Neural crest cell (in vitro differentiated cells): ENCODE data around the gene GBP5. TPM values are rescaled to one million over a fixed set of nuclear protein-coding genes. Genes with fewer than 3 reads are reported as not detected.

Experiments
- DNase-seq: peaks from one replicate; pipeline ENCODE4 v3.0.0; 2021; ENCODE audit warnings: low read depth, mixed read lengths, low spot score
- H3K27ac Mint-ChIP-seq: one replicate; pipeline ENCODE4 v1.8.0; 2021; ENCODE audit warnings: mild to moderate bottlenecking, mixed read lengths; ENCODE audit not compliant: unreplicated experiment
- H3K27me3 Mint-ChIP-seq: 2 replicates; pipeline ENCODE4 v1.8.0; 2021; ENCODE audit warnings: low read depth, mild to moderate bottlenecking, mixed read lengths
- H3K36me3 Mint-ChIP-seq: 2 replicates; pipeline ENCODE4 v1.8.0; 2021; ENCODE audit warnings: low read depth, mild to moderate bottlenecking, mixed read lengths
- H3K4me1 Mint-ChIP-seq: 2 replicates; pipeline ENCODE4 v1.8.0; 2021; ENCODE audit warnings: mixed read lengths
- H3K4me3 Mint-ChIP-seq: one replicate; pipeline ENCODE4 v1.8.0; 2021; ENCODE audit warnings: mild to moderate bottlenecking, mixed read lengths
- H3K9me3 Mint-ChIP-seq: 2 replicates; pipeline ENCODE4 v1.8.0; 2021; ENCODE audit warnings: mixed read lengths
- CTCF ChIP-seq: fragments of 200-600 bp; sonication (generic); conservative IDR thresholded peaks from 2 replicates; pipeline ENCODE4 v1.5.0; 2021; ENCODE audit warnings: antibody characterized with exemption, mild to moderate bottlenecking
- total RNA-seq: library from RNA; stranded (reverse); gene quantifications from 2 replicates; pipeline ENCODE4 v1.2.1, GENCODE V29; 2021

The GBP5 gene
- total RNA-seq, 1 donor from 2014 or later, result not detected

GRCh38 chr1:89243046-89243445 is 29.6 kb downstream of the GBP5 start:
- H3K4me1 Mint-ChIP-seq, result no peaks in the 10 kb centered on the region
- no peak overlapping the region for H3K27ac Mint-ChIP-seq
- H3K27me3 Mint-ChIP-seq, result peaks cover 3% of the 10 kb centered on the region
- peaks cover 8% of the 10 kb centered on the region for H3K9me3 Mint-ChIP-seq
- no peak for DNase-seq
- no peaks in the 10 kb centered on the region for H3K36me3 Mint-ChIP-seq
- no peak for TF ChIP-seq CTCF
- H3K4me3 Mint-ChIP-seq, result no peak overlapping the region

Other genes starting within 250 kb of the GBP5 start
- gene GBP3, start 250.0 kb downstream of the GBP5 start, total RNA-seq, result not detected in 2 replicates
- not detected in 2 replicates for gene GBP1, start 207.7 kb downstream of the GBP5 start, total RNA-seq
- not detected in 2 replicates for gene GBP2, start 146.7 kb downstream of the GBP5 start, total RNA-seq
- not detected in 2 replicates for gene GBP7, start 96.9 kb downstream of the GBP5 start, total RNA-seq
- not detected in 2 replicates for gene GBP4, start 73.9 kb downstream of the GBP5 start, total RNA-seq
- gene GBP6, start 91.2 kb upstream of the GBP5 start, total RNA-seq, result not detected in 2 replicates